Activated CD4-positive, alpha-beta T cell treated with anti-CD3 and anti-CD28 coated beads for 24 hours (primary cell): ENCODE results near the gene PNLIPRP1.

Experiments
- DNase-seq, 2 donors: peaks; one replicate each; pipeline ENCODE4 v3.0.0-alpha.2; 2020; ENCODE audit warnings: low read depth in 2 of 2

Gene PNLIPRP1

GRCh38 chr10:116631871-116632295 lies 41.1 kb downstream of the PNLIPRP1 start:
- DNase-seq, result no peak

GRCh38 chr10:116632596-116633215 lies 41.9 kb downstream of the PNLIPRP1 start:
- DNase-seq, result no peak

- DNase-seq, result no peak
Measured at GRCh38 chr10:116633216-116633600, 42.4 kb downstream of the PNLIPRP1 start.

- no peak for DNase-seq
Measured at GRCh38 chr10:116634126-116634975, 43.6 kb downstream of the PNLIPRP1 start.

- no peak for DNase-seq
Measured at GRCh38 chr10:116636385-116636784, 45.6 kb downstream of the PNLIPRP1 start.

GRCh38 chr10:116636976-116637375 lies 46.2 kb downstream of the PNLIPRP1 start:
- DNase-seq, result no peak

GRCh38 chr10:116637830-116638229 lies 47.1 kb downstream of the PNLIPRP1 start:
- DNase-seq, result no peak

- no peak for DNase-seq
Measured at GRCh38 chr10:116646502-116646901, 55.7 kb downstream of the PNLIPRP1 start.

- no peak for DNase-seq
Measured at GRCh38 chr10:116648903-116649302, 58.1 kb downstream of the PNLIPRP1 start.

- DNase-seq, result no peak
Measured at GRCh38 chr10:116653885-116654284, 63.1 kb downstream of the PNLIPRP1 start.

GRCh38 chr10:116654816-116655215 lies 64.1 kb downstream of the PNLIPRP1 start:
- no peak for DNase-seq

GRCh38 chr10:116655568-116655967 lies 64.8 kb downstream of the PNLIPRP1 start:
- no peak for DNase-seq

- DNase-seq, result no peak
Measured at GRCh38 chr10:116656044-116656443, 65.3 kb downstream of the PNLIPRP1 start.

- no peak for DNase-seq
Measured at GRCh38 chr10:116657863-116658551, 67.2 kb downstream of the PNLIPRP1 start.
